Skeletal muscle cell (primary cell): ENCODE results near the gene ZFYVE16.
A peak's percentile ranks its signal among the peaks of the same experiment; 100 is the strongest.
"Not testable (repeated sequence)": the region's sequence is repeated elsewhere in the genome, so short reads cannot be mapped to it uniquely, and the experiment has no call there.

ENCODE experiments used
- DNase-seq: peaks from one replicate; pipeline ENCODE4 v3.0.0-alpha.2; 2010; ENCODE audit warnings: low read depth
- H3K4me3 ChIP-seq: 2 replicates; pipeline ENCODE4 v1.5.1; 2011; ENCODE audit warnings: low read depth, mild to moderate bottlenecking, control low read depth, low read length, moderate library complexity

The ZFYVE16 gene

GRCh38 chr5:80408484-80409366 lies 861 bp downstream of the ZFYVE16 start:
- H3K4me3 ChIP-seq, result peak overlapping the region; percentile 94
- DNase-seq, result no peak

- peak overlapping the region; percentile 94 for H3K4me3 ChIP-seq
- DNase-seq, result no peak
These were observed 1.6 kb downstream of the ZFYVE16 start for GRCh38 chr5:80409367-80409966.

GRCh38 chr5:80411589-80412219 lies 3.8 kb downstream of the ZFYVE16 start:
- H3K4me3 ChIP-seq, result no peak overlapping the region
- no peak for DNase-seq

- no peak for DNase-seq
- H3K4me3 ChIP-seq, result no peak overlapping the region
These were observed 6.2 kb downstream of the ZFYVE16 start for GRCh38 chr5:80414113-80414512.

GRCh38 chr5:80417973-80418372 lies 10.1 kb downstream of the ZFYVE16 start:
- DNase-seq, result no peak
- H3K4me3 ChIP-seq, result no peak overlapping the region

GRCh38 chr5:80424365-80424764 lies 16.5 kb downstream of the ZFYVE16 start:
- not testable (repeated sequence) for DNase-seq, H3K4me3 ChIP-seq

GRCh38 chr5:80435476-80435875 lies 27.6 kb downstream of the ZFYVE16 start:
- no peak for DNase-seq
- no peak overlapping the region for H3K4me3 ChIP-seq

- no peak overlapping the region for H3K4me3 ChIP-seq
- DNase-seq, result no peak
These were observed 29.5 kb downstream of the ZFYVE16 start for GRCh38 chr5:80437326-80437725.

- DNase-seq, result no peak
- no peak overlapping the region for H3K4me3 ChIP-seq
These were observed 30.9 kb downstream of the ZFYVE16 start for GRCh38 chr5:80438739-80439138.

GRCh38 chr5:80439213-80439612 lies 31.3 kb downstream of the ZFYVE16 start:
- DNase-seq, result no peak
- no peak overlapping the region for H3K4me3 ChIP-seq

- no peak overlapping the region for H3K4me3 ChIP-seq
- no peak for DNase-seq
These were observed 34.9 kb downstream of the ZFYVE16 start for GRCh38 chr5:80442742-80443141.

GRCh38 chr5:80453366-80453765 lies 45.5 kb downstream of the ZFYVE16 start:
- DNase-seq, result no peak
- no peak overlapping the region for H3K4me3 ChIP-seq

GRCh38 chr5:80463269-80463668 lies 55.4 kb downstream of the ZFYVE16 start:
- DNase-seq, result no peak
- no peak overlapping the region for H3K4me3 ChIP-seq

GRCh38 chr5:80466669-80467485 lies 59.0 kb downstream of the ZFYVE16 start:
- DNase-seq, result peak; percentile 28

GRCh38 chr5:80468131-80468530 lies 60.3 kb downstream of the ZFYVE16 start:
- no peak for DNase-seq
- H3K4me3 ChIP-seq, result no peak overlapping the region

More at GRCh38 chr5:80466669-80467485, 59.0 kb downstream of the ZFYVE16 start:
- no peak overlapping the region for H3K4me3 ChIP-seq

GRCh38 chr5:80470631-80471030 lies 62.8 kb downstream of the ZFYVE16 start:
- DNase-seq, H3K4me3 ChIP-seq: not testable (repeated sequence)

- H3K4me3 ChIP-seq, result no peak overlapping the region
- no peak for DNase-seq
These were observed 67.1 kb downstream of the ZFYVE16 start for GRCh38 chr5:80474929-80475328.

GRCh38 chr5:80479713-80480112 lies 71.8 kb downstream of the ZFYVE16 start:
- no peak overlapping the region for H3K4me3 ChIP-seq
- DNase-seq, result no peak

GRCh38 chr5:80480354-80480753 lies 72.5 kb downstream of the ZFYVE16 start:
- DNase-seq, result no peak
- H3K4me3 ChIP-seq, result no peak overlapping the region
